Brain microvascular endothelial cell (primary cell): ENCODE data around the gene BCL7B.

Experiments used
- DNase-seq: peaks from one replicate; pipeline ENCODE4 v3.0.0-alpha.2; 2020
- H3K27ac ChIP-seq: fragments of 250-450 bp; sonication (Bioruptor Pico); 2 replicates; pipeline ENCODE4 v1.5.1; 2020; ENCODE audit warnings: mild to moderate bottlenecking, moderate library complexity
- H3K27me3 ChIP-seq: fragments of 250-450 bp; sonication (Bioruptor Pico); replicated peaks from 2 replicates; pipeline ENCODE4 v1.5.1; 2020; ENCODE audit warnings: mild to moderate bottlenecking
- H3K36me3 ChIP-seq: fragments of 250-450 bp; sonication (Bioruptor Pico); replicated peaks from 2 replicates; pipeline ENCODE4 v1.5.1; 2020; ENCODE audit warnings: mild to moderate bottlenecking
- H3K4me3 ChIP-seq: 2 replicates; pipeline ENCODE4 v1.5.1; 2011; ENCODE audit warnings: low read depth, mild to moderate bottlenecking, control low read depth, low read length, moderate library complexity
- CTCF ChIP-seq: IDR thresholded peaks from 2 replicates; pipeline ENCODE4 v1.5.1; 2011; ENCODE audit warnings: low read depth, mild to moderate bottlenecking, moderate library complexity, low read length, control low read depth, inconsistent platforms; ENCODE audit errors: missing control alignments
- in situ Hi-C: cut with HindIII; loops from 2 replicates; pipeline ENCODE4 v1.10.0; 2017; ENCODE audit warnings: low sequenced_read_pairs, low pct_ligation_motif_present

The BCL7B gene

DNA sequence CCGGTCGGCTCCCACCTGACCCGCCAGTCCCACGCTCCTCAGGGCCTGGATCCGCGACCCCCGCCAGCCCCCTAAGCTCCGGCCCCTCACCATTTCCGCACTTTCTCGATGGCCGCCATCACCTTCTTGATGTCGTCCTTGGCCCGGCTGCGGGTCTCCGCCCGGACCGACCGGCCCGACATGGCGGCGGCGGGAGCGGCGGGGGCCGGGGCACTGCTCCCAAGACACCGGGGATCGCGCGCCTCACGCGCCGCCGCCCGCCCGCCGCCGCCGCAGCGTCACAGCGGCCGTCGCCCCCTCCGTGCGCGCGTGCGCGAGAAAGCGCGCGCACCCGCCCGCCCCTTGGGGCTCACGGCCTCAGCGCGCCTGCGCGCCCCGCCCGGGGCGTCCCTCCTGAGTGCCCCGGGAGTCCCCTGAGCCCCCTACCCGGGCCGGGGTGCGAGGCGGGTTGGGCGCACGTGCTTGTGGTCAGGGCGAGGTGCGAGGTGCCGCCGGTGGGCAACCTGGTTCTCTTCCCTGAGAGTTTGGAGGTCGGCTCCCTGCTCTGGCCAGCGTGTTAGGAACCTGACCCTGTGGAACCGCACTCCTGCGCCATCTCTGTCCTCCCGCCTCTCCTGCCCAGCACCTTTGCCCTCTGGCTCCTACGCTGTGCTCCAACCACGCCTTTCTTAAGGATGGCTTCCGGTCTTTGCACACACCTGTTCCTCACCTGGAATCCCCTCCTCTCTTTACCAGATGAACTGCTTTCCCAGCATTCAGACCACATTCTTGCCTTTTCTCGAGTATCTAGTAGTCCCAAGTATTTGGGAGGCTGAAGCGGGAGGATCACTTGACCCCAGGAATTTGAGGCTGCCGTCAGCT lies at the start of gene BCL7B:
Gene BCL7B, minus strand, starts transcription at position 294 of the 861 bp plus-strand sequence. Its CDS starts 112 bp downstream, at position 182.
- no peaks in the 10 kb centered on the region for H3K27me3 ChIP-seq
- H3K4me3 ChIP-seq, result peak within 1 kb of the TSS; percentile 82
- no peaks in the 10 kb centered on the region for H3K36me3 ChIP-seq
- peak within 1 kb of the TSS; percentile 97 for H3K27ac ChIP-seq
- in situ Hi-C loops, result no loop called here
- DNase-seq, result peak; percentile 25
- no peak for TF ChIP-seq CTCF

DNA sequence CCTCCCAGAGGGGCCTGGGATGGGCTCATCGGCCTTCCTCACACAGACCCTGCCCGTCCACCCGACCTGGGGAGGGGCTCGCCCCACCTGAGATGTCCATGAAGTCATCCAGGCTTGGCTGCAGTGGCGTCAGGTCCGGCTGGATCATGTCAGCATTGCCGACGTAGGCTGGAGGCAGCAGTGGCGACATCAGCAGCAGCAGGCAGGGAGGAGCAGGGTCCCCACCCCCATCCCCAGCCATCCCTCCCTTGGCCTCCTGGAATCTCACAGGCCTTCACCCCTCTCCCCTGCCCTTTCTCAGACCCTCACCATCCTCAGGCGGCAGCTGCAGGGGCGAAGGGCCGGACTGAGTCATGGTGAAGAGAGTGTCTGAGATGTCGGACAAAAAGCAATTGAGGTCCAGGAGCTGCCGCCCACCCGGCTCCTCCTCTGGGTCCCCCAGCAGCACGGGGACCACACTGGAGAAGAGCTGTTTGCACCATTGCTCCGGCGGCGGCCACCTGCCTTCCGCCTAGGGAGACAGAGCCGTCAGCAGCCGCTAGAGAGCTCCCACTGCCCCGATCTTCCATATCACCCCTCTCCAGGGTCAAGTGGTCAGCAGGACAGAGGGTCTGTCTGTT lies 48.2 kb upstream of the BCL7B start:
- in situ Hi-C loops, result no loop called here
- Histone ChIP-seq H3K36me3 (no peaks in the 10 kb centered on the region), H3K4me3 (no peak overlapping the region), H3K27ac (no peak overlapping the region), H3K27me3 (no peaks in the 10 kb centered on the region)
- DNase-seq, result no peak
- no peak for TF ChIP-seq CTCF

GRCh38 chr7:73602721-73603651 lies 45.5 kb upstream of the BCL7B start:
- peaks cover under 1% of the 10 kb centered on the region for H3K27me3 ChIP-seq
- in situ Hi-C loops, result no loop called here
- no peaks in the 10 kb centered on the region for H3K36me3 ChIP-seq
- no peak for DNase-seq
- H3K27ac ChIP-seq, result no peak overlapping the region
- no peak overlapping the region for H3K4me3 ChIP-seq
- TF ChIP-seq CTCF, result no peak

DNA sequence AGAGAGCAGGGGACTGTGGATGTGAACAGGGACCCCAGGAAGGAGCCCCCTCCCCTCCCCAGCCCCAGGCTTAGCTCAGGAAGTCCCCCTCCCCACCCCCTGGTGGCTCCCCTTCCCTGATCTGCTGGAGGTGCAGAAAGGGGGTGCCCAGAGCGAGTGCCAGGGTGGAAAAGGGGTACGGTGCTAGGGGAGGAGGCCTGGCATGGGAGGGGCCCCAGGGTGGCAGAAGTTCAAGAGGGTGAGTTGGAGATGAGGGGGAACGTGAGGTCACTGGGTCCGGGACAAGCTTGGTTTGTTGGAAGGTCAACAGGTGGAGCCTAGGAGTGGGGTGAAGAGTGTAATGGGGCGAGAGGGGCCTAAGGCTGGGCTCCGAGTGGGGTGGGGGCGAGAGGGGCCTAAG lies 42.4 kb upstream of the BCL7B start:
- Histone ChIP-seq H3K36me3 (no peaks in the 10 kb centered on the region), H3K4me3 (no peak overlapping the region), H3K27me3 (peaks cover 7% of the 10 kb centered on the region), H3K27ac (no peak overlapping the region)
- no peak for DNase-seq
- no peak for TF ChIP-seq CTCF
- in situ Hi-C loops, result no loop called here

DNA sequence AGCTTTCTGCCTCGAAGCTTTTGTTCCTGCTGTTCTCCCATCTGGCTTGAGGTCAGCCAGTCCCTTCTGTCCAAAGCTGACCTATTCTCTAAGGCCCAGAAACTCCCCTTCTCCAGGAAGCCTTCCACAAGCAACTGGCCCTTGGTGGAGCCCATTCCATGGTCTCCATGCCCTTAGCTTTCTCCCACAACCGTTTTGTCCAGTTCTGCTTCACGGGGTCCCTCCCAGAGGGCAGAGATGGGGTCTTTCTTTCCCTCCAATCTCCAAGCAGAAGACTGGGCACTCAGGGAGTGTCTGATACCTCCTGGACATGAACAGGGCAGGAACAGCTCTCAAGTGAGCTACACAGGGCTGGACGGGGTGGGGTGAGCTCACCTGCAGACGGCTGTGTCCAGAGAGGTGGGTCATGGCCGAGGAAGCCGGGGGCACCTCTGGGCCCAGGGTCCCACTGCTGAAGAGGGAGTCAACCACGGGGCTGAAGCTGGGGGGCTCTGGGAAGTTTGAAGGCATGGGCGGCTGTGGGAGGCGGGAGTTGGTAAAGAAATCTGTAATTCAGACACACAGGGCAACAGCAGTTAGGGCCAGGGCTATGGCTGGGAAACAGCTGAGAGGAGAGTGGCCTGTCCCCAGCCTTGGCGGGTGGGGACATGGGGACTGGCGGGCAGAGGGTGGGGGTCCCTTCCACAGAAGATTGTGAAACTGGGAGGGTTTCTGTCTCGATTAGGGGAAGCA lies 41.8 kb upstream of the BCL7B start:
- DNase-seq, result no peak
- no peak overlapping the region for H3K27ac ChIP-seq
- H3K27me3 ChIP-seq, result peaks cover 7% of the 10 kb centered on the region
- in situ Hi-C loops, result no loop called here
- TF ChIP-seq CTCF, result no peak
- no peaks in the 10 kb centered on the region for H3K36me3 ChIP-seq
- no peak overlapping the region for H3K4me3 ChIP-seq
